GM18498 (cell line): ENCODE data around the gene PHF21A.
"Not testable (repeated sequence)": the region's sequence is repeated elsewhere in the genome, so short reads cannot be mapped to it uniquely, and the experiment has no call there.

ENCODE experiments used
- ATAC-seq: cut with Tn5 transposase; IDR thresholded peaks from one replicate; pipeline ENCODE4 v1.9.1; 2021; ENCODE audit warnings: mild to moderate bottlenecking, moderate library complexity; ENCODE audit not compliant: unreplicated experiment

Gene PHF21A

DNA sequence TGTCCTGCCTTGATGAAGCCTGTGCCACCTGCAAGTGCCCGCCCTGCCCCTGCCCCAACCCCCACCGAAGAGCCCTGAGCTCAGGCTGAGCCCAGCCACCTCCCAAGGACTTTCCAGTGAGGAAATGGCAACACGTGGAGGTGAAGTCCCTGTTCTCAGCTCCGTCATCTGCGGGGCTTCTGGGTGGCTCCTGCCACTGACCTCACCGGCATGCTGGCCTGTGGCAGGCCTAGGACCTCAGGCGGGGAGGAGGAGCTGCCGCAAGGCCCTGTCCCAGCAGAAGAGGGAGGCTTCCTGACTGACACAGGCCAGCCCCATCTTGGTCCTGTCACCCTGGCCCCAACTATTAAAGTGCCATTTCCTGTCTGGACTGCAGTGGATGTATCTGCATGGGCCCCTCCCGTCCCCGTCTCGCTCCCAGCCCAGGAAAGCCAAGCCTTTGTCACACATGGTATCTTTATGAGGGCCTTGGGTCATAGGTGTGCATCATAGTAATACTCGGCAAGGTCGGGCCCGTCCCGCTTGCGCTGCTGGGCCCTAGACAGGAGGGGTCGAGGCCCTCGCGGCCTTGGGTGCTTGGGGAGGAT, 215.1 kb downstream of the PHF21A start:
- ATAC-seq, result no peak

DNA sequence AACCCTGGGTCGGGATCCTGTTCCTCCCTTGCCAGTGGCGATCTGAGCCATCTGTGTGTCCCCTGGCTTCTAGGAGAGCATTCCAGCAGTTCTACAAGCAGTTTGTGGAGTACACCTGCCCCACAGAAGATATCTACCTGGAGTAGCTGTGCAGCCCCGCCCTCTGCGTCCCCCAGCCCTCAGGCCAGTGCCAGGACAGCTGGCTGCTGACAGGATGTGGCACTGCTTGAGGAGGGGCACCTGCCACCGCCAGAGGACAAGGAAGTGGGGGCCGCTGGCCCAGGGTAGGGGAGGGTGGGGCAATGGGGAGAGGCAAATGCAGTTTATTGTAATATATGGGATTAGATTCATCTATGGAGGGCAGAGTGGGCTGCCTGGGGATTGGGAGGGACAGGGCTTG, 215.7 kb downstream of the PHF21A start:
- ATAC-seq, result not testable (repeated sequence)

DNA sequence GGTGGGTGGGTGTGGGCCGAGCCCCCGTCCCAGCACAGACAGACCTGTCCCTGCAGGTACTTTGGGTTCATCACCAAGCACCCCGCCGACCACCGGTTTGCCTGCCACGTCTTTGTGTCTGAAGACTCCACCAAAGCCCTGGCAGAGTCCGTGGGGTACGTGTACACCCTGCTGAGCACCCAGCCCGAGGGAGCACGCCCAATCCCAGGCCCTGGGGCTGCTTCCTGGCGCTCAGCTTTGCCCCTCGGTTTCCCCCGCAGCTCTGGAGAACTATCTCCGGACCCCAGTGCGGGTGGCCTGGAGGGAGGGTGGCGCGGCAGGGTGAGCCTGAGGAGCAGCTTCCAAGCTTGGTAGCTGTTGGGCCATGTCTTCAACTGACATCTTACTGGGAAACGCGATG, 216.2 kb downstream of the PHF21A start:
- no peak for ATAC-seq

DNA sequence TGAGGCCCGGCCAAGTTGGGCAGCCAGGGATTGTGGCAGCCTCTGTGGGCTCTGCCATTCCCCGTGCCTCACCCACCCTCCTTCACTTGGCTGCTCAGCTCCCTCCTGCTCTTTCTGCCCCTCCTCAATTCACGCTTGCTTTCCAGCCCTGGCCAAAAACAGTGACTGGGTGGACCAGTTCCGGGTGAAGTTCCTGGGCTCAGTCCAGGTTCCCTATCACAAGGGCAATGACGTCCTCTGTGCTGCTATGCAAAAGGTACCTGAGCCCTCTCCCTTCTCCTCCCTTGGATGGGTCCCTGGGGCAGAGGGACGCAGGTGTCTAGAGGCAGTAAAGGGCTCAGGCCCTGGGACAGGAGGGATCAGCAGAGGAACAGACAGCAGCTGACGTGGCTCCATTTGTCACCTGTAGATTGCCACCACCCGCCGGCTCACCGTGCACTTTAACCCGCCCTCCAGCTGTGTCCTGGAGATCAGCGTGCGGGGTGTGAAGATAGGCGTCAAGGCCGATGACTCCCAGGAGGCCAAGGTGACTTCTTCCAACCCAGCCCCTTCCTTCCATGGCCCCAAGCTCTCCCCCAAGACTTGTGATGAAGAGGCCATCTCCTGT, 216.8 kb downstream of the PHF21A start:
- no peak for ATAC-seq

DNA sequence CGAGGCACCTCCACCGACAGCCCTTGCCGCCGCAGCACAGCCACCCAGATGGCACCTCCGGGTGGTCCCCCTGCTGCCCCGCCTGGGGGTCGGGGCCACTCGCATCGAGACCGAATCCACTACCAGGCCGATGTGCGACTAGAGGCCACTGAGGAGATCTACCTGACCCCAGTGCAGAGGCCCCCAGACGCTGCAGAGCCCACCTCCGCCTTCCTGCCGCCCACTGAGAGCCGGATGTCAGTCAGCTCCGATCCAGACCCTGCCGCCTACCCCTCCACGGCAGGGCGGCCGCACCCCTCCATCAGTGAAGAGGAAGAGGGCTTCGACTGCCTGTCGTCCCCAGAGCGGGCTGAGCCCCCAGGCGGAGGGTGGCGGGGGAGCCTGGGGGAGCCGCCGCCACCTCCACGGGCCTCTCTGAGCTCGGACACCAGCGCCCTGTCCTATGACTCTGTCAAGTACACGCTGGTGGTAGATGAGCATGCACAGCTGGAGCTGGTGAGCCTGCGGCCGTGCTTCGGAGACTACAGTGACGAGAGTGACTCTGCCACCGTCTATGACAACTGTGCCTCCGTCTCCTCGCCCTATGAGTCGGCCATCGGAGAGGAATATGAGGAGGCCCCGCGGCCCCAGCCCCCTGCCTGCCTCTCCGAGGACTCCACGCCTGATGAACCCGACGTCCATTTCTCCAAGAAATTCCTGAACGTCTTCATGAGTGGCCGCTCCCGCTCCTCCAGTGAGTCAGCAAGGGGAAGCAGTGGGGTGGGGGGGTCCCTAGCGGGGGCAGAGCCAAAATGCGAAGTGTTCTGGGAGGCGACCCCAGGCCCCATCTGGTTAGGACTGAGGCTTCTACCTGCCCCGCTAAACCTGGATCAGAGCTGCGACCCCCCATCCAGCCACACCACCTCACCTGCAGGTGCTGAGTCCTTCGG, 218.5 kb downstream of the PHF21A start:
- ATAC-seq, result no peak

DNA sequence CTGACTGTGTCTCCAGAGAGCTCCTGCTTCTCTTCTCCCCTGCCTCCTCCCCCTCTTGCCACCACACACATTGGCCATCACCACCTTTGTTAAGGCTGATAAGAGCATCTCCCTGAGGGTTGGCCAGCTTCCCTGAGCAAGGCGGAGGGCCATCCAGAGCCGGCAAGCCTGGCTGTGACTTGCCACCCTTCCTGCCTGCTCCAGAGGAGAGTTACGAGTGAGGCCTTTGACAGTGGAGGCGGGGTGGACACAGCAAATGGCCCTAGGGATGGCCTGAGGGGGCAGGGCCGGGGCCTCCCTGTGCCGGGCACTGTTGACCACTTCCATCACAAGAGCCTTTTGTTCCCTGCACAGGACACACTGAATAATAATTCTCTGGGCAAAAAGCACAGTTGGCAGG, 219.6 kb downstream of the PHF21A start:
- no peak for ATAC-seq

DNA sequence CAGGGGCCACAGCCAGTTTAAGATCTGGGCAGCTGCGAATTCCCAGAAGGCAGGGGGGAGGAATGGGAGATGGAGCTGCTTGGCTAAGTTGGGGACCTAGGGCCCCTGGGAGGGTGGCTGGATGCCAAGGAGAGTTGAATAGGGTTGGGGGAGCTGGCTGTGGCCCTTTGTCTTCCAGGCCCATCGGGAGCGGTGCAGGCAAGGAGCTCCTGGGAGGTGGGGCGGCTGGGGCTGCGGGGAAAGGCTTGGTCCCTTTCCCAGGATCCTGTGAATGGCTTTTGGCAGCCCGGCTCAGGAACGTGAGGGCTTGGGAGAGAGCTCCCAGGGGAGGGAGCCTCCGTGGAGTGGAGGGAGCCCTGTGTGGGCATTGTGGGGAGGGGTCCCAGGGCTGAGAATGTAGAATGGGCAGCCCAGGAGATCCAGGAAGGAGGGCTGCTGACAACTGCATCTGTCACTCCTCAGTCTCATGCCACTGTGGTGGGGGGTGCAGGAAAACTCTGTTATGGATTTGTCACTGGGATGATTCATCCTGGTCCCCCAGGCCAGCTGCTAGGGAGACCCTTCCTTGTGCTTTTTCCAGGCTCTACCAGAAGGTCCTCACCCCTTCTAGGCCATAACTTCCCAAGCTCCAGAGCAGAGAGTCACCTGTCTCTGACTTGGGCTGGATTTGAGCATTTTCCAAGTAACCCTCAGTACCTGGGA, 220.2 kb downstream of the PHF21A start:
- no peak for ATAC-seq

DNA sequence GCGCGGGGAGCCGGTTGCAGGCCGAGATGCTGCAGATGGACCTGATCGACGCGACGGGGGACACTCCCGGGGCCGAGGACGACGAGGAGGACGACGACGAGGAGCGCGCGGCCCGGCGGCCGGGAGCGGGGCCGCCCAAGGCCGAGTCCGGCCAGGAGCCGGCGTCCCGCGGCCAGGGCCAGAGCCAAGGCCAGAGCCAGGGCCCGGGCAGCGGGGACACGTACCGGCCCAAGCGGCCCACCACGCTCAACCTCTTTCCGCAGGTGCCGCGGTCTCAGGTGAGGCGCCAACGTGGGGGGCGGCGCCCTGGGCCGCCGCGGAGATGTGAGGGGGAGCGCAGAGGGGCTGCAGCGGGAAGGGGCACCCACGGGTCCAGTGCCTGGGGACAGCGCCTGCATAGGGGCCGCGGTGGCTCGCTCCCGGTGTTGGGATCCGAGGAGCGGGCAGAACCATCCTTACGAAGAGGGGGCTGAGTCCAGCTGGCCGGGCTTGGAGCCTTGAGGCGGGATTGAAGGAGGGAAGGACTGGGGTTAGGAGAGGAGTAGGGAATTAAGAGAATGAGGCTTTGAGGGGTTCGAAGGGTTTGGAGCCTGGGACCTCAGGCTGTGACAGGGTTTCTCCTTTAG, 221.0 kb downstream of the PHF21A start:
- ATAC-seq, result peak; percentile 17

DNA sequence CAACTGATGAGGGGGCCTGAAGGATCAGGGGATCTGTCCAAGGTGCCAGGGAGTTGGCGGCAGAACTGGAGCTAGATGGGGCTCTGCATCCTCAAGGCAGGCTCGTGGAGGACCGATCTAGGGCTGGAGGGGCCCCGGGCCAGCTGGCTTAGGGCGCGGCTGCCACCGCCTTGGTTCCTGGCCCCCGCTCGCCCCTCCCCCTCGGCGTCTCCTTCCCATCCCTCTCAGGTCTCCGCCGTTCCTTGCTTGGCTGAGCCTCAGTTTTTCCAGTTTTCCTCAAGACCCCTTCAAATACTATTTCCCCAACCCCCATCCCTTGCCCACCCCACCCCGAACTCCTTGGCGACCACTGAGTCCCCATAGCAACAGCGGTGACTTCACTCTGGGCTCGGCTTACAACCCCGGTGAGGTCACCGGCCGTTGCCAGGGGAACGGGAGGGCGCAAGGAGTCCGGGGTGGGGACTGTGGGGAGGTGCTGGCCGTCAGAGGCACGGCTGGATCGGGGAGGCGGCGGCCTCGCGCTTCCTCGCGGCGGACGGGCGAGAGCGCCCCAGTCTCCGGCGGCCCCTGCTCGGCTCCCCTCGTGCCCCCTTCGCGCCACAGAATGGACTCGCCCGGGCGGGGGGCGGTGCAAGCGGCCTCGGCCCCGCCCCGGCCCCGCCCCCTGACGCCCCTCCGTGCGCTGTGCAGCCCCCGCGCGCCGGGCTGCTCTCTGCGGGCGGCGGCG, 221.6 kb downstream of the PHF21A start:
- ATAC-seq, result peak; percentile 55

DNA sequence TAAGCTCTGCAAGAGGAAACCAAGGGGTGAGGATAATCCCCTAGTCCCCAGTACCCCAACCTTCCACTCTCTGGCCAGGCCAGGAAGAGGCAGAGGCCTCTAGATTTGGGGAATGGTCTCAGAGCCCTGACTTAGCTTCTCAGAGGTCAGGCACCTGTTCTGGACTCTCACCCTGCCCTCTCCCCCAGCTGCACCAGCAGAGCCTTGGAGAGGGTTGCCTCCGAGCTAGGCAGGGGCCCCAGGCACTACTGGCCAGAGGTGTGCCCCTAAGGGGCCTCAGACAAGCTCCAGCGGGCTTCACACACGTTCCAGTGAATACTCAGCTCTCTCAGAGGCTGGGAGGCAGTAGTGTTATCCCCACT, 222.2 kb downstream of the PHF21A start:
- ATAC-seq, result no peak

DNA sequence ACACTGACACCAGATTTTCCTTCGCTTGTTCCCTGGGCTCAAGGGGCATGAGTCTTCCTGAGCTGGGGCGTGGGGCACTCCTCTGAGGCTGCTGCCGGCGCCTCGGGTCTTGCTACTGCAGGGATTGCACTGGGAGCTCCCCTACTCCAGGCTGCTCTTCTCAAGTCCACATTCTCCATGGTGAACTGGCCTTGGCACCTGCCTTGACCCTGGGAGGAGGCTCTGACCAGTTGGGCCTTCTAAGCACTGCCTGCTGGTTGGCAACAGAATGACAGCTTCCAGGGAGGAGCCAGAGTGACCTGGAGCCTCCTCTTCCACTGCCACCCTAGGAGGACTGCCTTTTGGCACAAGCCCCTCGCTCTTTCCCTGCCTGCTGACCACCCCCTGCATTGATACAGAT, 223.7 kb downstream of the PHF21A start:
- ATAC-seq, result no peak

DNA sequence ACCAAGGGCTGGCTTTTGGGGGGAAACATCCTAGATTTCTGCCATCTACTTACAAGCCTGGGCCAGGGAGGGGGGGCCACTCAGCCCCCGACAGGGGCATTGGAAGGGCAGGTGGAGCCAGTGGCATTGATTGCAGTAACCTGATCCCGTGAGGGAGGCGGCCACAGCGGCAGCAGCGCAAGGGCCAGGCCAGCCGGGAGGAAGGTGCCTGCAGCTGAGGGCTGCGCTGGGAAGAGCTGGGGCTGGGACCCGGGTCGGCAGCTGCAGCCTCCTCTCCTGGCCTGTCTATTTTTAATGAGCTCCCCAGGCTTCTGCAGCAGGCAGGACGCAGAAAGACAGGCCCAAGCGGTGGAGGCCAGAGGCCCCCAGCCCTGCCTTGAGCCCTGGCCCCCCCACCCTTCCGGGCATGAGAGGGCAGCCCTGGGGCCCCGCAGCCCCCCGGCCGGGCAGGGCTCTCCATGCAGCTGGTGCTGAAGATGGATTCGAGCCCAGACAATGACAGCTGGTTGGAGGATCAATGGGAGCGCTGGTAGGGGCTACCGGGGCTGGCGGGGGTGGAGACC, 224.8 kb downstream of the PHF21A start:
- no peak for ATAC-seq

DNA sequence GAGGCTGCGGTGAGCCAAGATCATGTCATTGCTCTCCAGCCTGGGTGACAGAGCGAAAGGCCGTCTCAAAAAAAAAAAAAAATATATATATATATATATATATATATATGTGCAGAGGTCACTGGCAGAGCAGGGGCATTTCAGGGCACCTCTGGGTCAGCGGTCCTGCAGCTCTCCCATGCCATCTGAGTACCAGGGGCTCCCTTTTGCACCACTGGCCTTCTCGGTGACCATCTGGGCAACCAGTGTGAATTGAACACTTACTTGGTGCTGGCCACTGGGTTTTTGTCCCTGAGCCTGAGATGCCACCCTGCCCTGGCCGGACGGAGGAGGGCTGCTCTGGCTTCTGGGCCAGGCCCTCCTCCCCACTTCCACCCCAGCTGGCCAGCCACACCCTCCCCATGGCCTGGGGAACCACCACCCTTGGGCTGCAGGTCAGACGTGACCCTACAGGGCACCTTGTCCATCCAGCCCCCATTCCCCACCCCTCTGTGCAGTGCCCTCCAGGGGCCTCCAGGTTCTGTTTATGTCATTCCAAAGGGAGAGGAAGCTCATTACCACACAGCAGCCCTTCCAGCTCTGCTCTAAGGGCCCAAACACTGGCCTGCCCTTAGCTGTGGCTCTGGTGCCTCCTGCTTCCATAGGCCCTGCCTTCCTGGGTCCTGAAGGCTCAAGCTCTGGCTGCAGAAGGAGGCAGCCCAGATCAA, 225.5 kb downstream of the PHF21A start:
- no peak for ATAC-seq

DNA sequence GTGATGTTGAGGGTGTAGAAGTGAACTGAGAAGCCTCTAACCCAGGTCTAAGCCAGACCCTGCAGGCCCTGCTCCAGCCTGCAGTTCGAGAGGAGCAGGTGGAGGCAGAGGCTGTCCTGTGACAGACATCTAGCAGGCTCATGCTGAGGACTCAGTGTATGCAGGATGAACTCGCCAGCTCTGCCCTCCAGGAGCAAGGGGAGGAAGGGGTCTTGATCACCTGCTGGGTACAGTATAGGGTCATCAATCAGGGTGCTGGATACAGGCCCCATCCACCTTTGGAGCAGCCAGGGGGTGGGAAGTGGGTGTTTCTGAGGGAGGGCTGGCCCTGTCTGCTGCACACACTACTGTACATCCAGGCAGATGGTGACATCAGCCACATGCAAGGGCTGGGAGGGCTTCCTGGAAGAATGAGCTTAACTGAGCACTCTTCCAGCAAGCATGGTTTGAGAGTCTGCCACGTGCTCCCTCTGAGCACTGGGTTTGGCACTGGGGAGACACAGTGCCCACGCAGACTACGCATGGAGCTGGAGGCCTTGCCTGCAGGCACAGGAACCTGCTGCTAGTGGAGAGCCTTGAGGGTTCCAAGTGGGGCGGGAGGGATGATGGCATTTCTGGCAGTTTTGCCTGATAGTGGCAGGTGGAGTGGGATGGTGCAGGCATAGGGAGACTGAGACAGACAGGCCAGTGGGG, 226.6 kb downstream of the PHF21A start:
- no peak for ATAC-seq

DNA sequence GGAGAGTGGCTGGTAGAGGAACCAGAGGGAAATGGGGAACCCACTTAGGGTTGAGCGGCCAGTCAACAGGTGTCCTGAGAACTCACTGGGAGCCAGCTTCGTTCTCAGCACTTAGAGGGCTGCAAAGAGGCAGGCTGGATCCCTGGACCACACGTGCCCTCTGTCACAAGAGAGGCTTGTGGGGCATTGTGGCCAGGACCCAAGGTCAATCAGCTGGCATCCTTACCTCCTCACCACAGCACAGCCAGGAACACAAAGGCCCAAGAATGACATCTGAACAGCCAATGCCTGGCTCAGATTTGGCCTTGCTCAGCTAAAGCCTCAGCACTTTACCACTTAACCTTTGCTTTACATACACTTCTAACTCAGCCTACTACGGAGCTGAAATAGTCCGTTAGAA, 228.4 kb downstream of the PHF21A start:
- no peak for ATAC-seq

DNA sequence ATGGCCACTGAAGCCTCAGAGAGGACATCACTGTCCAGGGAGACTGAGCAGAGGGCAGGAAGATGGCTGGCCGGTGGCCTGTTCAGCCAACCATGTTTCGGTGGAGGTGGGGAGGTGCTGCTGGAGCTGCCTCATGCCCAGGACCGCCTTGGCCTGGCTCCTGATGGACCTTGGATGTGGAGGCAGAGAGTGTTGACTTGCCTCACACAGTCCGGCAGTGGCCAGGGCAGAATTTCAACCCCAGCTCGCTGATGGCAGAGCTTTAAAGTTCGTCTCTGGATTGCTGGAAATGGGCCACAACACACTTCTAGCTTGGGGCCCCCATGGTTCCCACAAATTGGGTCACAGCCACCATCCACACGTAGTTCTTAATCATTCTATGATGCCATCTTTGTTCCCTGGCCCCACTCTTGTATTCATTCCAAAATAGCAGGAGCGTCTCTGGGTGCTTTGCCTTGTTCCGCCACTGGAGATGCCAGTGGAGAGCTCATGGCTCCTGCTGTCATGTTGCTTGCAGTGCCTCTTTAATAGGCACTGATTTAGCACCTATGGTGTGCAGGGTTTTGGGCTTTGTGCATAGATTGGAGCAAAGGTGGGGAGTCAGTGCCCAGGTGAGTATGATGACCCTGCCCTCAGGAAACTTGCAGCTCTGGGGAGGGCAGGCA, 230.2 kb downstream of the PHF21A start:
- ATAC-seq, result no peak

DNA sequence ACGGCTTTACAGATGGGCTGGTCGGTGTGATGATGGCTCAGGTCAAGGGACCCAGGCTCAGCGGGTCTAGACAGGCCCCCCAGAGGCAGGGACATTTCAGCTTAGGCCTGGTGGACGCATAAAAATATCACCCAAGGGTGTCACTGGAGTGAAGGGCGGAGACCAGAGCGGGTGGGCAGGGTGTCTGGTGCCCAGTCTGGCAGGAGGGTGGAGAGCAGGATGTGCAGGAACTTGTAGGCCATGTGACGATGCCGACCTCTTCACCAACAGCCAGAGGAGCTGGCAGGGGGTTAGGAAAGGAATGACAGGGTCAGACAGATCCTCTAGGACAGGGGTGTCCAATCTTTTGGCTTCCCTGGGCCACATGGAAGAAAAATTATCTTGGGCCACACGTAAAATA, 231.3 kb downstream of the PHF21A start:
- no peak for ATAC-seq

DNA sequence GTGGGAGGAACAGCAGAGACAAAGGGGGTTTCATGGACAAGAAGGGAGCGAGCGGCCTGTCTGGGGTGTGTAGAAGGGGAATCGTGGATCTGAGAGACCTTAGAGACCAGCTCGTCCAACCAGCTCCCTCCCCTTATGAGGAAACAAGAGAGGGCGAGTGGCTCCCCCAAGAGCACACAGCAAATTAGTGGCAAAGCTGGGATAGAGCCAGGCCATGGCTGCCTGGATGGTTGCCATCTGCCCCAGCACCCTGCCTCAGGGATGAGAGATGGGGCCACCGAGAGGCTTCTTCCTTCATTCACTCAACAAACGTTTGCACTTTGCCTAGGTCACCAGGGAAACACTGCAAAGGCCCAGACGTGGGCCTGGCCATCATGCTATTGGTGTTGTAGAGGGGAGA, 231.7 kb downstream of the PHF21A start:
- ATAC-seq, result no peak
